Measurements from ENCODE around the gene KCNH3. TPM values are rescaled to one million over a fixed set of nuclear protein-coding genes. Genes with fewer than 3 reads are reported as not detected.

KCNH3 gene
- total RNA-seq, 1 donor from 2014 or later = not detected

DNA sequence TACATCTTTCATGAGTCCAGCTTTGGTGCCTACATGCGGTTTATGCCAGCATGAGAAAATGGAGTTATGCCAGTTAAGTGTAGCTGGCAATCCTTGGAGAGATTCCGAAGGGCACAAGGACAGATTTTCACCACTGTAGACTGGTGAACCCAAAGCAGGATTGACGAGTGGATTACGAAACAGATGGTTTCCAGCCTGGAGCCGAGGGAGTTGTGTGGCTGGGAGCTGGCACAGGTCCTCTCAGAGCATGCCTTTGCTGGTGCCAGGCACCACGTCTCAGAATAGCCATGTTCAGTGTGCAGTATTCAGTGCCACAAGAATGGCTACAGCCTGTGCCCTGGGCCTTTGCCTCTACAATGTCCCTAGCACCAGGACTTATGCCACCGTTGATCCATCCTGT lies 13.2 kb downstream of the KCNH3 start:
- no peaks in the 10 kb centered on the region for H4K20me1 ChIP-seq (ENCODE audit: low read depth)
- H3K4me3 Mint-ChIP-seq = no peak overlapping the region
- H3K9me3 Mint-ChIP-seq = no peaks in the 10 kb centered on the region
- H3K4me2 ChIP-seq = no peak overlapping the region
- no peak overlapping the region for H3K27ac ChIP-seq
- H3K4me3 ChIP-seq = no peak overlapping the region
- peaks cover 15% of the 10 kb centered on the region for H3K27me3 Mint-ChIP-seq (ENCODE audit: insufficient read depth, low read depth)
- H3F3A ChIP-seq (ENCODE audit: low read depth) = peaks cover 6% of the 10 kb centered on the region
- no peaks in the 10 kb centered on the region for H3K36me3 ChIP-seq
- peaks cover 3% of the 10 kb centered on the region for H3K36me3 Mint-ChIP-seq
- H3K79me2 ChIP-seq (ENCODE audit: low read depth) = no peaks in the 10 kb centered on the region
- no peaks in the 10 kb centered on the region for H3K9me3 ChIP-seq (ENCODE audit: low read depth)
- no peak overlapping the region for H3K9ac ChIP-seq
- TF ChIP-seq EZH2phosphoT487 (IDR thresholded peaks at IDR 0.05) (no peak), EZH2 (IDR thresholded peaks at IDR 0.05) (no peak)
- TF ChIP-seq, protein P1, sequence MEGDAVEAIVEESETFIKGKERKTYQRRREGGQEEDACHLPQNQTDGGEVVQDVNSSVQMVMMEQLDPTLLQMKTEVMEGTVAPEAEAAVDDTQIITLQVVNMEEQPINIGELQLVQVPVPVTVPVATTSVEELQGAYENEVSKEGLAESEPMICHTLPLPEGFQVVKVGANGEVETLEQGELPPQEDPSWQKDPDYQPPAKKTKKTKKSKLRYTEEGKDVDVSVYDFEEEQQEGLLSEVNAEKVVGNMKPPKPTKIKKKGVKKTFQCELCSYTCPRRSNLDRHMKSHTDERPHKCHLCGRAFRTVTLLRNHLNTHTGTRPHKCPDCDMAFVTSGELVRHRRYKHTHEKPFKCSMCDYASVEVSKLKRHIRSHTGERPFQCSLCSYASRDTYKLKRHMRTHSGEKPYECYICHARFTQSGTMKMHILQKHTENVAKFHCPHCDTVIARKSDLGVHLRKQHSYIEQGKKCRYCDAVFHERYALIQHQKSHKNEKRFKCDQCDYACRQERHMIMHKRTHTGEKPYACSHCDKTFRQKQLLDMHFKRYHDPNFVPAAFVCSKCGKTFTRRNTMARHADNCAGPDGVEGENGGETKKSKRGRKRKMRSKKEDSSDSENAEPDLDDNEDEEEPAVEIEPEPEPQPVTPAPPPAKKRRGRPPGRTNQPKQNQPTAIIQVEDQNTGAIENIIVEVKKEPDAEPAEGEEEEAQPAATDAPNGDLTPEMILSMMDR (IDR thresholded peaks at IDR 0.05) = no peak
- no peak for DNase-seq (ENCODE audit: low spot score)
- peaks cover 10% of the 10 kb centered on the region for H3K4me1 Mint-ChIP-seq
- H3K27me3 ChIP-seq = peaks cover 59% of the 10 kb centered on the region
- H3K4me1 ChIP-seq = peaks cover 8% of the 10 kb centered on the region
- no peak overlapping the region for H3K27ac Mint-ChIP-seq
- H2AFZ ChIP-seq (replicated peaks) = no peak overlapping the region

GRCh38 chr12:49552425-49552824 lies 13.6 kb downstream of the KCNH3 start:
- Mint-ChIP-seq H3K4me1 (peaks cover 10% of the 10 kb centered on the region), H3K4me3 (no peak overlapping the region), H3K9me3 (no peaks in the 10 kb centered on the region), H3K36me3 (peaks cover 3% of the 10 kb centered on the region), H3K27me3 (ENCODE audit: insufficient read depth, low read depth) (peaks cover 12% of the 10 kb centered on the region), H3K27ac (no peak overlapping the region)
- H3K79me2 ChIP-seq (ENCODE audit: low read depth) = no peaks in the 10 kb centered on the region
- H3K9ac ChIP-seq = no peak overlapping the region
- no peaks in the 10 kb centered on the region for H3K36me3 ChIP-seq
- H3K27me3 ChIP-seq = peaks cover 55% of the 10 kb centered on the region
- no peak overlapping the region for H2AFZ ChIP-seq (replicated peaks)
- no peak for DNase-seq (ENCODE audit: low spot score)
- no peak overlapping the region for H3K4me3 ChIP-seq
- TF ChIP-seq, protein P1 (IDR thresholded peaks at IDR 0.05) = no peak
- TF ChIP-seq EZH2phosphoT487 (IDR thresholded peaks at IDR 0.05) (no peak), EZH2 (IDR thresholded peaks at IDR 0.05) (no peak)
- no peak overlapping the region for H3K27ac ChIP-seq
- no peaks in the 10 kb centered on the region for H3K9me3 ChIP-seq (ENCODE audit: low read depth)
- peaks cover 6% of the 10 kb centered on the region for H3F3A ChIP-seq (ENCODE audit: low read depth)
- H3K4me1 ChIP-seq = peaks cover 8% of the 10 kb centered on the region
- H3K4me2 ChIP-seq = no peak overlapping the region
- H4K20me1 ChIP-seq (ENCODE audit: low read depth) = no peaks in the 10 kb centered on the region

DNA sequence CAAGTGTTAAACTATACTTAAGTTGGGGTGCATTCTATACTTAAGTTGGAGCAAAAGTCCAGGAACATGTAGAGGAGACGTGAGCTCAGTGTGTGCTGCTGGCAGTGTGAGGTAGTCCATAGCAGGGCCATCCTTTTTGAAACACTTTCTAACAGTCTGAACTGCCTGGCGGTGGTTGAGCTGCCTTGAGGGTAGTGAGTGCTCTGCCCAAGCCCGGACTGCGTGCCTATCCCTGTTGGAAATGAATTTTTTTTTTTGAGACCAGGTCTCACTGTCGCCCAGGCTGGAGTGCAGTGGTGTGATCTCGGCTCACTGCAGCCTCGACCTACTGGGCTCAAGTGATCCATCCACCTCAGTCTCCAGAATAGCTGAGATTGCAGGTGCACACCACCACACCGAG lies 14.1 kb downstream of the KCNH3 start:
- H3K27me3 ChIP-seq = peaks cover 50% of the 10 kb centered on the region
- no peak overlapping the region for H2AFZ ChIP-seq (replicated peaks)
- no peak overlapping the region for H3K27ac ChIP-seq
- Mint-ChIP-seq H3K27me3 (ENCODE audit: insufficient read depth, low read depth) (peaks cover 12% of the 10 kb centered on the region), H3K36me3 (peaks cover 3% of the 10 kb centered on the region), H3K4me1 (peaks cover 10% of the 10 kb centered on the region), H3K27ac (no peak overlapping the region), H3K4me3 (no peak overlapping the region), H3K9me3 (no peaks in the 10 kb centered on the region)
- no peak overlapping the region for H3K4me3 ChIP-seq
- peaks cover 8% of the 10 kb centered on the region for H3K4me1 ChIP-seq
- DNase-seq (ENCODE audit: low spot score) = no peak
- no peaks in the 10 kb centered on the region for H3K9me3 ChIP-seq (ENCODE audit: low read depth)
- no peaks in the 10 kb centered on the region for H3K36me3 ChIP-seq
- H3K9ac ChIP-seq = no peak overlapping the region
- no peaks in the 10 kb centered on the region for H3K79me2 ChIP-seq (ENCODE audit: low read depth)
- H4K20me1 ChIP-seq (ENCODE audit: low read depth) = no peaks in the 10 kb centered on the region
- H3F3A ChIP-seq (ENCODE audit: low read depth) = peaks cover 6% of the 10 kb centered on the region
- H3K4me2 ChIP-seq = no peak overlapping the region
- TF ChIP-seq, protein P1 (IDR thresholded peaks at IDR 0.05) = no peak
- TF ChIP-seq EZH2phosphoT487 (IDR thresholded peaks at IDR 0.05) = no peak
- no peak for TF ChIP-seq EZH2 (IDR thresholded peaks at IDR 0.05)

All from neural progenitor cell (in vitro differentiated cells).